ENCODE measurements around the gene TCEAL8.

The TCEAL8 gene

DNA sequence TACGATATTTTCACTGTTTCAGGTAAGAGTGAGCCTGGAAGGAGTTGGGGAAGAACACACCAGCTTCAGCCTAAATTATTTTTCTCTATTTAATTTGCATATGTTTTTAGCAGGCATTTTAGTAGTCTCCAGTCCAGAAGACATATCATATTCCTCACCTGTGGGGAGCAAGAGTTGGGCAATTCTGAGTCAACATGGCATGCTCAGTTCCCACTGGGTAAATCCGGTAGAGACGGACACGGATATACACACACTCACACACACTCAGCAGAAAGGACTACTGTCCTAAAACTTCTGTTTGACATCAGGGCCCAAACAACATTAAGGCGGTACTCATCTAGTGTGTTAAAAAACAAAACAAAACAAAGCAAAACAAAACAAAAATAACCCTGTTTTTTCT, 44.9 kb downstream of the TCEAL8 start:
- TF ChIP-seq SIN3A (IDR thresholded peaks at IDR 0.05; ENCODE audit: borderline replicate concordance, insufficient read depth, low read length): no peak
- TF ChIP-seq, protein P1, sequence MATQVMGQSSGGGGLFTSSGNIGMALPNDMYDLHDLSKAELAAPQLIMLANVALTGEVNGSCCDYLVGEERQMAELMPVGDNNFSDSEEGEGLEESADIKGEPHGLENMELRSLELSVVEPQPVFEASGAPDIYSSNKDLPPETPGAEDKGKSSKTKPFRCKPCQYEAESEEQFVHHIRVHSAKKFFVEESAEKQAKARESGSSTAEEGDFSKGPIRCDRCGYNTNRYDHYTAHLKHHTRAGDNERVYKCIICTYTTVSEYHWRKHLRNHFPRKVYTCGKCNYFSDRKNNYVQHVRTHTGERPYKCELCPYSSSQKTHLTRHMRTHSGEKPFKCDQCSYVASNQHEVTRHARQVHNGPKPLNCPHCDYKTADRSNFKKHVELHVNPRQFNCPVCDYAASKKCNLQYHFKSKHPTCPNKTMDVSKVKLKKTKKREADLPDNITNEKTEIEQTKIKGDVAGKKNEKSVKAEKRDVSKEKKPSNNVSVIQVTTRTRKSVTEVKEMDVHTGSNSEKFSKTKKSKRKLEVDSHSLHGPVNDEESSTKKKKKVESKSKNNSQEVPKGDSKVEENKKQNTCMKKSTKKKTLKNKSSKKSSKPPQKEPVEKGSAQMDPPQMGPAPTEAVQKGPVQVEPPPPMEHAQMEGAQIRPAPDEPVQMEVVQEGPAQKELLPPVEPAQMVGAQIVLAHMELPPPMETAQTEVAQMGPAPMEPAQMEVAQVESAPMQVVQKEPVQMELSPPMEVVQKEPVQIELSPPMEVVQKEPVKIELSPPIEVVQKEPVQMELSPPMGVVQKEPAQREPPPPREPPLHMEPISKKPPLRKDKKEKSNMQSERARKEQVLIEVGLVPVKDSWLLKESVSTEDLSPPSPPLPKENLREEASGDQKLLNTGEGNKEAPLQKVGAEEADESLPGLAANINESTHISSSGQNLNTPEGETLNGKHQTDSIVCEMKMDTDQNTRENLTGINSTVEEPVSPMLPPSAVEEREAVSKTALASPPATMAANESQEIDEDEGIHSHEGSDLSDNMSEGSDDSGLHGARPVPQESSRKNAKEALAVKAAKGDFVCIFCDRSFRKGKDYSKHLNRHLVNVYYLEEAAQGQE (IDR thresholded peaks at IDR 0.05; ENCODE audit: insufficient read depth in 1 of 2, low read depth in 2 of 2, low read length in 2 of 2): no peak
- TF ChIP-seq TAF1 (IDR thresholded peaks at IDR 0.05; ENCODE audit: borderline replicate concordance, insufficient read depth, low read length): no peak
- no peak for TF ChIP-seq FOXP2 (optimal IDR thresholded peaks at IDR 0.05; ENCODE audit: borderline replicate concordance, extremely low read depth, extremely low read length, insufficient read depth)
- TF ChIP-seq POLR2AphosphoS5 (IDR thresholded peaks at IDR 0.05; ENCODE audit: low read depth, low read length): no peak
